Stimulated activated naive CD4-positive, alpha-beta T cell treated with Interleukin-2 at 50 U/mL for 16 hours (primary cell): ENCODE results near the gene NEU2.

Experiments used
- DNase-seq: peaks from one replicate; lab custom pipeline; 2025; lab: John Stamatoyannopoulos, UW

The NEU2 gene

DNA sequence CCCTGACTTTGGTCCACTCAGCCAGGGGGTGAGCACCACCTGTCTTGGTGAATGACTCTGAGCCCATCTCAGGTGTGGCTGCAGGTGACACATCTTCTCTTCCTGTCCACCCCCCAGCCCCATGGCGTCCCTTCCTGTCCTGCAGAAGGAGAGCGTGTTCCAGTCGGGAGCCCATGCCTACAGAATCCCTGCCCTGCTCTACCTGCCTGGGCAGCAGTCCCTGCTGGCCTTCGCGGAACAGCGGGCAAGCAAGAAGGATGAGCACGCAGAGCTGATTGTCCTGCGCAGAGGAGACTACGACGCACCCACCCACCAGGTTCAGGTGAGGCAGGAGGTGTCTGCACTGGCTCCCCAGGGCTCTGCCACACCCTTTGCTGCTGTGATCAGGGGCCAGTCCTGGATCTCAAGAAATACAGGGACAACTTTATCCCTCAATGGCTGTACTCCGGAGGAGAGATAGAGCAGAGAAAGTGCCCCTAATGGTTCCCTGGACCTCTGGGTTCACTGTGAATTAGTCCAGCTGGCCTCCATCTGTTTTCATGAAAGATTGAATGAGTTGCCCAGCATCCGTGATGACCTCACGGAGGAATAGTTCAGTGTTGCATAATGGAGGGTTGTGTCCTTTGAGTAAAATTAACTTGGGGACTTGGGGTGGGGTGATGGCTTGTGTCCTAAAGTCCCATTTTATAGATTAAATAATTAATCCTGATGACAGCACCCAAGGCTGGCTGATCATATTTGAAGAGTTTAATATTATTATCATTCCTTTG is at the start of gene NEU2:
Gene NEU2, plus strand, starts transcription at position 122 of the 770 bp plus-strand sequence. Its CDS starts 0 bp downstream, at position 122.
- DNase-seq = no peak

DNA sequence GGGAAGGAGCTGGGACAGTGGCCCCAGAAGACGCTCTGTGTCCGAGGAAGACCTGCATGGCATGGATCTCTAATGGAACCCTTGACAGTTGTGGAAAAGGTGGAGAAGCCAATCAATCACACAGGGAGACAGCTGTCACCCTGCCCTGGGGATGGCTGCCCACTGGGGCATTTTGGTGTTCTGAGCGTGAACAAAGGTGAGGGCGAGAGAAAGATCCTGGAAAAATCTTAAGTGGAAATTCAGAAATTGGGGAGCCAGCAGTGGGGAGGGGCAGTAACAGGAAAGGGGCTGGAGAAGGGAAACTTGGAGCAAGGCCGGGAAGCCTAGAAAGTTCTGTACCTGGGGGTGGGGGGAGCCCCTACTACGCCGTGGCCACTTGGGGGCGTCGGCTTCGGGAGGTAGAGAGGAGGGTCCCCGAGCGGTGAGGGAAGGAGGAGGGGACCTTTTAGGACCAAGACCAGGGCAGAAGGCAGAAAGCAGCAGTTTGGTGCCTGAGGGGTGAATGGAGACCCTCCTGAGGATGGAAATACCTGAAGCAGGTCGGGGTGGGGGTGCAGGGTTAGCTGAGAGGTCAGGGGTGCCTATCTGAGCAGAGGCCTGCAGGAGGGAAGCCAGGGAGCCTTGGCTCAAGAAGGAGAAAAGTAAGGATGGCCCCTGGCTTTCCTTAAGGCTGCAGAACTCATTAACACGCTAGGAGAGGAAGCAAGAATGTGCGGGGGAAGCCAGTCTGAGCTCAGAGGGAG is 49.4 kb upstream of the NEU2 start:
- DNase-seq = no peak

DNA sequence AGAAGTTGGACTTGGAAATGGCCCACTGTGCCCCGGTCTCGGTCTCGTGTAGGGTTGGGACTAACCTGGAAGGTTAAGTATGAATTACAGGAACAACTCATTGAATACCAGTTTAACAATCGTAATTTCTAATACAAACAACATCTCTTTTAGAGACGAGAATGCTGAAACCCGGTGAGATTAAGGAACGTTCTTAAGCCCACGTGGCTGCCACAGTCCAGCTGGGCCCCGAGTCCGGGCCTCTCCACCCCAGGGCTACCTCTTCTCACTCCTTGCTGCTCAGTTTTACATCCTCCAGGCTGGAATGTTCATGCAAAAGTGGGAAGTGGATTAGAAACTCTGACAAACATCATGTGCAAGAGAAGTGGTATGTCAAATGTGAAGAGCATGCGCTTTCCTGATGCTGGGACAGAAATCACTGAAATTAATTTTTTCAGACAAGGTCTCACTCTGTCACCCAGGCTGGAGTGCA is 48.8 kb upstream of the NEU2 start:
- DNase-seq = no peak

DNA sequence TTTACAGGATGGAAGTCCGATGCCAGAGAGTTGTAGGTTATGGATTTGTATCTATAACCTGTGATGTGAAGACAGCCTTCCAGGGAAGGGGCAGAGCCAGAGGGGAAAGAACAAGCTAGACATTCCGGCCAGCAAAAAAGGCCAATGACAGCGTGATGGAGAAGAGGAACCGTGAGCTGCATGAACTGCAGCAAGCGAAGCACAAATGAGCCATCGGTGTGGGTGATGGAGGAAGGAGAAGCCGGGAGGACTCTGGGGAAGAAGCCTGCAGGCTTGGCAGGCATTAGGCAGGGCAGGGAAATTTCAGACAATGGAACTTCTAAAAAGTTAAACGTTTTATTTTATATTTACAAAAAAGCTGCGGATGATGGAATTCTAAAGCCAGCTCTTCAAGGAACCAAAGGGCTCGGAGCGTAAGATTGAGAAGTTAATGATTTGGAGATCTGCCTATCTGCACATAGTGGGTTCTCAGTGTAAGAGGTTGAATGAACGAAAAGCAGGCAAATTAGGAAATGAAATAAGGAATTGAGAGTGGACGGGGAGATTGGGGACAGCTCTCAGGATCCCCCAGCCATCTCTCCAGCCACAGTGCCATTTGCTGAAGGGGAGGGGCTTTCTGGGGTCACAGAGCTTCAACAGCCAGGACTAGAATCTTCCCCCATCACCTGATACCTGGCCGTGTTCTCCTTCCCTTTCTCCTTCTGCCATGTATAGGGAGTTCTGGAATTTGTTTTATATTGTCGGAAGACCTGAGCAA is 47.8 kb upstream of the NEU2 start:
- DNase-seq = no peak

DNA sequence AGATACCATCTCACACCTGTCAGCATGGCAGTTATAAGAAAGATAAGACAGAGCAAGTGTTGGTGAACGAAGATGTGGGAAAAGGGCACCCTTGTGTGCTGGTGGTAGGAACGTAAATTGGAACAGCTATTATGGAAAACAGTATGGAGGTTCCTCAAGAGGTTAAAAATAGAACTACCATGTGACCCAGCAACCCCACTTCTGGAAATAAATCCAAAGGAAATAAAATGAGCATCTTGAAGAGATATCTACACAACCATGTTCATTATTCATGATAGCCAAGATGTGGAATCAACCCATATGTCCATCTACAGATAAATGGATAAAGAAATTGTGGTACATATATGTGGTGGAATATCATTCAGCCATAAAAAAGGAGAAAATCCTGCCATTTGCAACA is 46.3 kb upstream of the NEU2 start:
- no peak for DNase-seq

DNA sequence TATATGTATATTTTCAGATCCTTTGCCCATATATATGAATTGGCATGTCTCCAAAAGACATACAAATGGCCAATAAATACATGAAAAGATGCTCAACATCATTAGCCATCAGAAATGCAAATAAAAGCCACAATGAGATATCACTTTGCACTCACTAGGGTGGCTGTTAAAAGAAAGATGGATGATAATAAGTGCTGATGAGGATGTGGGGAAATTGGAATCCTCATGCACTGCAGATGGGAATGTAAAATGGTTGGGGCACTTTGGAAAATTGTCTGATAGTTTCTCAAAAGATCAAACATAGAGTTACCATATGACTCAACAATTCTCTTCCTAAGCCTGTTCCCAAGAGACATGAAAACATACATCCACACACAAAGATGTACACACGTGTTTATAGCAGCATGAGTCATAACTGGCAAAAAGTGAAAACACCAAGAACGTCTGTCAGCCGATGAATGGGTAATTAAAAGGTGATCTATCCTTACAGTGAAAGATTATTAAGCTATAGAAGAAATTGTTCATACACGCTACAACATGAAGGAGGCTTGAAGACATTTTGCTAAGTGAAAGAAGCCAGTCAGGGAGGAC is 39.1 kb upstream of the NEU2 start:
- DNase-seq = no peak

DNA sequence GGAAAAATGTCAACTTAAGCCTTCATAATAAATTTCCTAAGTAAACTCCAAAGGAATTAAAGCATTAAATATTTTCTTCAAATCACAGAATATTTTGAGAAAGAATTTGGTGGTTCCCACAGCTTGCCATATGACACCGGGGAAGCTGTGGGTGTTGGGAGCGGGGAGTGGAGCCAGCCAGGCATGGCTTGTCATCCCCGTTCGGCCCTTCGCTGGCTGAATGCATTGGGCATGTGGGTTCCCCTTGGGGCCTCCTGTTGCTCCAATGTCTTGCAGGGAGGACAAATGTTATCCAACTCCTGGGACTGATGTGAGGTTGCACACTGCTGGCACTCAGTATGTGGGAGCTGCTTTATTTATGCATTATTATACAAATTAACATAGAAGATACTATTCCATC is 38.0 kb upstream of the NEU2 start:
- DNase-seq = no peak

DNA sequence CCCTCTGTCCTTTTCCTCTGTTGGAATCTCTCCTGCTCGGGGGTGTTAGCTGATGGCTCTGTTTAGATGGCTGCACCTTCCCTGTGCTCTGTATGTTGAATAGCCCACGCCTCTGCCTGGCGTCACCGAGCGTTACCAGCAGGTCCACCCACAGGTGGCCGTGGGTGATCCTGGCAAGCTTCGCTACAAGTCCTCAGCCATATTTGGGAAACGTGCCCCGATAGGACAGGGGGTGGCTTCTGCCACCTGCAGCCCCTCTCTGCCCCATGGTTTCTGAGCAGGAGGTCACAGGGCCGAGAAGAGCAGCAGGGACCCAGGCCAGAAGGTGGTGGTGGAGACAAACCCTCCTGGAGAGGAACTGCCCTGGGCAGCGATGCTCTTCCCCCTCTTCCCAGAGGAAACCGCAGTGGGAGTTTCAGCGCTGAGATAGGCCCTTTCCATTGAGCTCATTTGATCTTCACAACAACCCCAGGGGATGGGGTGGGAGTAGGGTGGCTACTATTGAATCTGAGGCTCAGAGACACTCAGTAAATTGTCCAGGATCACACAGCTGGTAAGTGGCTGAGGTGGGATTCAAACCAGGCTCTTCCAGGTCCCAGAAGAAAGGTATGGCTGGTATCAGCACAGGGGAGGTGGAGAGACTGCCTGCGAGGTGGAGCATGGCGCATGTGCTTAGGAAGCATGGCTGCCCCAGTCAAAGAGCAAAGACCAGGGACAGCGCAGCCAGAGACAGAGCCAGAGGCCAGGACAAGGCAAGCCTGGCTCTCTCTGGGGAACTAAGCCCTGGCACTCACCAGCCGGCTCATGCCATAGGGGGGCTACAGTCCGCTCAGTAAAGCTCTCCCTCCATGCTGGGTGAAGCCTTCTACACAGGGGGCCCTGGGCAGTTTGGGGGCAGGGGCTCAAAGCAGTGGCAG is 34.5 kb upstream of the NEU2 start:
- DNase-seq = no peak

DNA sequence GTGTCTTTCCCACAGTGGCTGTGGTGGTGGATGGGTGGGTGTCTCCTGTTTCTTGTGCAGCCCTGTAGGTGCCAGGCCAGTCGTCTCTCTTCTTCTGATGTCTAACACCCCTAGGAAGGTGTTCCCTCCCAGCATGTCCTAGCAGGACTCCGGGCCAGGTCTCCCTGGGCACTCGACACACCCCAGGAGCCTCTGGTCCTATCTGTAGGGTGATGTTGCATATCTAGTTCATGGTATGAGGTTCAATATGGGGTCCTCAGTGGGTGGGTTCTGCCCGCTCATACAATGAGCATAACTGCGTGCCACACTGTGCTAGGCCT is 33.8 kb upstream of the NEU2 start:
- no peak for DNase-seq

DNA sequence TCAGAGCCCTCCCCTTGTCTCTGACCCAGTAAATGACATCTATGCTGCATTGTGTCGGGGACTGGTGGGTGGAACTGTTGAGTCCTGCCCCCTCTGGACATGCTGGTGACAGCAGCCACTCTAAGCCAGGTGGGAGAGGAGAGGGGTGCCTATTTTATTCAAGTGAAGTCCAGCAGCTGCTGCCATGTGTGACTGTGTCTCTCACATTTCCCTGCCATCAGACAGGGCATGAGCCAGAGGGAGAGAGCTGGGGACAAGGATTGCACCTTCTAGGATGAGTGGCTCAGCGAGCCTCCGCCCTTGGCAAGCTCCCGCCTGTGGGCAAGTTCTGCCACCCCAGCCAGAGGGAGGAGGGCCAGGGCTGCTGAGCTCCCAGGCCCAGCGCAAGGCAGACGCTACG is 33.1 kb upstream of the NEU2 start:
- no peak for DNase-seq

DNA sequence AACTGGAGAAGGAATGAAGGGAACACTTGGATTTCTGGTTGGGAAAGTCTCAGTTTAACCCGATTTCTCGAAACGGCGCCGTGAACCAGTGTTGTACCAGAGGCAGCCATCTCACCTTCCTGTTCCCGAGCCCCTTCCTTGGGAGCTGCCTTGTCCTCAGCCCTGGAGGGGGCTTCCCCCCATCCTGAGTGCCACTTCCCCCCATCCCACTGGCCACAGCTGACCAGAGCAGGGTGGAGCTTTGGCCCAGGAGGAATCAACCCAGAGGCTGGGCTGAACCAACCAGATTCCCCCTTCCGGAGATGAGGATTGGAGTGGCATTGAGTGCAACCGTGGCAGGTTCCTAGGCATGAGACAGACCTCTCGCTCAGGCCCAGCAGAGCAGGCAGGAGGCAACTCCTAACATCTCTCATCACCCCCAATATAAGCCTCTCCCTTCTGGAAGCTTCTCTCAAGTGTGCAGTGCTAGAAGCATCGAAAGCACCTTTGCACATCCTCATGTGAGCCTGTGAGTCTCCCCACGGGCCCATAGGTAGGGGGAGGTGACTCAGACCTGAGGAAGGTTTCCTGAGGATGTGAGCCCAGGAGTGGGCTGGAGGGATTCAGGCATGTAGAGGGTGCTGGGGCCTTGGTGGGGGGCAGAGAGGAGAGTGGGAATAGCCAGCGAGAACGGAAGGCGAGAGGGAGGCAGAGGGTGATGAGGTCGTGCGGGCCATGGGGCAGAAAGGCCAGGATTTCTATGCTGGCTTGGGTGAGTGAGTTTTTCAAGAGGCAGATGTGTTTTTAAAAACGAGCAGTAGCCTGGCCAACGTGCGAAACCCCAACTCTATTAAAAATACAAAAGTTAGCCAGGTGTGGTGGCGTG is 31.4 kb upstream of the NEU2 start:
- DNase-seq = no peak

DNA sequence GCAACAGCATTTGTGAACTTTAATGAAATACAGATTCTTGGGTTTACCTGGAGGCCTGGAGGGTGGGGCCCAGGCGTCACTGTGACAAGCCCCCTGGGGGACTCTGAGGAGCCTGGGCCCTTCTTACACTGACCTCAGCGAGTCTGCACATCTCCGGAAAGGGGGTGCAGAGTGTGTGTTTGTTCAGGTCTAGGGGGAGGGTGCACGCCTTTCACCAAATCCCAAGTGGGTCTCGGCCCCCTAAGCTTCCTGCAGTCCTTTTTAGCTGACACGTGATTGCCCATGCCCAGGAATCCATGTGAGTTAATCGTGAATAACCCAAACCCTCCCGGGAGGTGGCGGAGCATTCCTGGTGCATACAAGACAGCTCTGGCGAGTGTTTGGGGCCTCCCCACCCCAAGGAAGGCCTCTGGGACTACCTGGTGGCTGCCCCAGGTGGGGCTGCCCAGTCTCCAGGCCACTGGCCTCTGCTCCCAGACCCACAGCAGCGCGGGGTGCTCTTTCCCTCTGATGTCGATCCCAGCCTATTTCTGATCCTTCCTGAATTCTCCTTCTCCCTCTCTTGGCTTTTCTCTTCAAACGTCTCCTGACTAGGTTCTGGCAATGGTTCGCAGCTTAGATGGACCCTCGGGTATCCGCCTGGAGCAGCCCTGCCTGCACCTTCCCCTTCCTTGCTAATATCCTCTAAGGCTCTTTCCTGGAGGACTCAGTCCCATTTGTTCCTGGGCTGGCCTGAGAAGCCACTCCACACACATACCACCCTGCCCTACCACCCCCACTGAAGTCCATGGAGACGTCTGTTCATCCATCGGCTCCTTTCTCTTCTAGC is 29.4 kb upstream of the NEU2 start:
- DNase-seq = no peak

DNA sequence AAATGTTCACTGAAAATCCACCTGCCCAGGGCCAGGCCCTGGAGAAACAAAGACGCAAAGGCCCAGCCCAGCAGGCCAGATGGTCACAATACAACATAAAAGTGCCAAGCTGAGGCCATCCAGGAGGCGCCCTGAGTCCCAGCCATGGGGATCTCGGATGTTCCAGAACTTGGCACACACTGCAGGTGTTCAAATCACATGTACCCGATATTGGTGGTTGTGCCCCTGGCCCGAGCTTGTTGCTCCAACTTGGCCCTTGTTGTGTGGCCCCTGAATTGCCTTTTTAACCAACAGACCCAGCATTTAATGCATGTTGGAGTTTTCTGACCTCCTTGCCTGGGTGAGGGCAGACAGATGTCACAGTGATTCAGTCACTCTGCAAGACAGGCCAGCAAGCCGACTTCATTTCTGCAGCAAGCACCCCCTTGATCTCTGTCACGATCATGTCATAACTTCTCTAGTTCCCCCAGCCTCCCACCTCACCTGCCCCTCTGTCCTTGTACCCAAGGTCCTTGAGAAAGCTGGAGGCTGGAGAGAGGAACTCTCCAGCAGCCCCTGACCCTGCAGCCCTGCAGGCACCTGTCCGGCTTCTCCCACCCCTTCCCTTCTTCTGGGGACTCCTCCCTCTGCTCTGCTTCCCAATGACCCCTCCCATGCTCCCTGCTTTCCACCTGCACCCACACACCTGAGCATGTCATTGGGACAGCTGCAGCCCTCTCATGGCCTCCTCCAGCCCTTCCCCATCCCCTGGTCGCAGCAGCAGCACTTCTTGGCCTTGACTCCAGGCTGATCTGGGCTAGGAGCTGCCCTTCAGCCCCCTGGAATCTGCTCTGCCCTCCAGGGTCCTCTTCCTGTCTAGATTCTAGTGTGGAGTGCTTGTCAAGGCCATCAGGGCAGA is 28.6 kb upstream of the NEU2 start:
- no peak for DNase-seq

DNA sequence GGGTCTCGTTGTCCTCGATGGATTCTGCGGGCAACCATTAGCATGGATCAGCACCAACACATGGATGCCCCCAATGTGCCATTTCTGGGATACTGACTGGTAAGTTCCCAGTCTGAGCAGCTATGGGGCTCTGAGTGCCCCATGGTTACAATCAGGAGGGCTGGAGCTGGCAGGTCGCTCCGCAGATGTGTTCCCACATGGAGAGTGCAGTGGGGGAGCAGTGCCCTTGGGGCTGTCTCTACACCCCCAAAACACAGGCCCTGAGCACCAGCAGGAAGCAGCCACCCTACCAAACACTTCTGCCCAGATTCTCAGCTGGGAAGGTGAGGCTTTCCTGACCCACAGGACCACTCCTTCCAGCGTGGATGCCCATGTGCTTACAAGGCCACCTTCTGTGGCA is 27.4 kb upstream of the NEU2 start:
- DNase-seq = no peak

DNA sequence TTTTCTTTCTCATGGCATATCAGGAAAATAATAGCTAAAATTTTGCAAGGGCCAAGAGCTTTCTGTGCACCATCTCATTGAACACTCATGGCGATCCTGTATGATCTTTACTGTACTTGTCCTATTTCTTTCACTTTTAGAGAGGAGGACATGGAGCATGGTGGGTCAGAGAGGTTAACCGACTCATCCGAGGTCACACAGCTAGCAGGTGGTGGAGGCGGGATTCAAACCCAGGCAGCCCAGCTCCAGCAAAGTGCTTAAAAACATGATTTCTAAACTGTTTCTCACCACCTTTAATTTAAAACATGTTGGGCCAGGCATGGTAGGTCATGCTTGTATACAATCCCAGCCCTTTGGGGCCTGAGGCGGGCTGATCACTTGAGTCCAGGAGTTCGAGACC is 25.8 kb upstream of the NEU2 start:
- DNase-seq = no peak

DNA sequence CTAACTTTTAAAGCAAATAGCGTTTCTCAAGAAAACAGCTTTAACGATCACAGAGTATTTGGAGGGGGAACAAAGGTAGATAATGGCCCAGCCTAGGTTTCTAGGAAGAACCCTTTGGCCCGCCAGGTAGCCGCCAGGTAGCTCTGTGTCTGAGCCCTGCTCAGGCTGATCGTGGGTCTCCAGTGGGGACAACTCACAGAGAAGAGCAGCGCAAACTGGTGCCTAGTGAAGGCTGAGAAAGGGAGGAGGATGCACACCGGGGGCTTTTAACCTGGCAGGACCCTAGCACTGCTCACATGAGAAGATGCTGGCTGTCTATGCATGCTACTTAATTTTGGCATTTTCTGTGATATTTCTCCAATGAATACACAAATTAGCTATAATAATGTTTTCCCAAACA is 25.2 kb upstream of the NEU2 start:
- DNase-seq = no peak

DNA sequence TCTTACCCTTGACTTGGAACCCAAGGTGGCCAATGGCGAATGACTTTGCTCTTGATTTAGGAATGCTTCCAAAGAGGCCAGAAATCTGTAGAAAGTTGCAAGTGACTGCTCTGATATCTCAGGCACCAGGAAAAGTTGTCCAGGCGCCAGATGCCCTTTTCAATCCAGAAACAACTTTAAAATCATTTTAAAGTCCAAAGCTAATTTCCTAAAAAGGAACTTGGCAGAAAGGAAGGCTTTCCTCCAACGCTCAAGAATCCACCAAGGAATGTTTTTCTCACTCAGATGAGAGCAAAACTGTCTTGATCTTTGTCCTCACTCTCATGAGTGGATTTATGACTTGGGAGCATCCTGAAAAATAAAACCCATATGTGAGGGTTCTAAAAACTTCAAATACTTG is 24.7 kb upstream of the NEU2 start:
- DNase-seq = no peak

DNA sequence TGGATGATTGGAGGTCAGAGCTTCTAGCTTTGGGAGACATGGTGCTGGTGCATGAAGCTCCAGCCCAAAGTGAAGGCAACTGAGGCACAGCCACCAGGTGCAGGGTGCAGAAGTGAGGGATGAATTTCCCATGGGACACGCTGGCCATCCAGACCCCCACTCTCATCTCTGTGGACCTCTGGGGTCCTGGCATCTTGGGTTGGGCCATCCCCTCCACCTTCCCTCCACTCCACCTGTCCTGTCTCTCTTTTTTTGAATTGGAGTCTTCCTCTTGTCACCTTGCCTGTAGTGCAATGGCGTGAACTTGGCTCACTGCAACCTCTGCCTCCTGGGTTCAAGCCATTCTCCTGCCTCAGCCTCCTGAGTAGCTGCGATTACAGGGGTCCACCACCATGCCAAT is 22.8 kb upstream of the NEU2 start:
- DNase-seq = no peak
